ENCODE measurements around the gene PALLD. TPM values are rescaled to one million over a fixed set of nuclear protein-coding genes. Genes with fewer than 3 reads are reported as not detected.

Gene PALLD
- total RNA-seq, 1 experiment from 2014 or later: 18.3 TPM

DNA sequence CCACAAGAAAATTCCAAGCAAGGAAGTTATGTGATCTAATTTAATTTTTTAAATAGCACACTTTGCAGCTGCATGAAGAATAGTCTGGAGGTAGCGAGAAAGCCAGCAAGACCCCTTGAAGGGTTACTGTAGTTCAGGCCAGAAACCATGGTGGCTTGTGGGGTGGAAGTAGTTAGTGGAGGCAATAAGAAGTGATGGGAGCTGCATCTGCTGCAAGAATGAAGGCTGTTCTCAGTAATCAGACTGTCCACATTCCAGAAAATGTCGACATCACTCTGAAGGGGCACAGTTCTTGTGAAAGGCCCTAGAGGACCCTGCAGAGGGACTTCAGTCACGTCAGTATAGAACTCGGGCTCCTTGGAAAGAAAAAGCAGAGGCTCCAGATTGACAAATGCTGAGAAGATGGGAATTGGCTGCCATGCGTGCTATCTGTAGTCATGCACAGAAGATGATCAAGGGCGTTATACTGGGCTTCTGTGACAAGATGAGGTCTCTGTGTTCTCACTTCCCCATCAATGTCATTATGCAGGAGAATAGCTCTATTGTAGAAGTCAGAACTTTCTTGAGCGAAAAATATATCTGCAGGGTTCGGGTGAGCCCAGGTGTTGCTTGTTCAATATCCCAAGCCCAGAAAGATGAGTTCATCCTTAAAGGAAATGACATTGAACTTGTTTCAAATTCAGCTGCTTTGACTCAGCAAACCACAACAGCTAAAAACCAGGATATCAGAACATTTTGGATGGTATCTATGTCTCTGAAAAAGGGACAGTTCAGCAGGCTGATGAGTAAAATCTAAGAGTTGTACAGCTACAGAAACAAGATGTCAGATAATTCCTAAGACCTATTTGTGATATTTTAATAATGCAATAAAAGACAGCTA is 259.0 kb downstream of the PALLD start:
- Histone ChIP-seq H2BK120ac (ENCODE audit: low read depth, low read length, poor library complexity, severe bottlenecking) (no peak overlapping the region), H3K9me3 (ENCODE audit: control insufficient read depth, low read depth, low read length) (no peaks in the 10 kb centered on the region), H3K27me3 (ENCODE audit: insufficient read depth, low read length) (no peaks in the 10 kb centered on the region), H2BK12ac (ENCODE audit: insufficient read length, low read depth, low read length) (no peak overlapping the region), H3K79me1 (ENCODE audit: insufficient read depth, low read depth, low read length, poor library complexity, severe bottlenecking) (no peaks in the 10 kb centered on the region), H3K4ac (ENCODE audit: low read depth, low read length) (no peak overlapping the region), H2BK20ac (ENCODE audit: low read depth, low read length, poor library complexity, severe bottlenecking) (no peak overlapping the region), H2BK15ac (ENCODE audit: low read depth, low read length) (no peak overlapping the region), H4K5ac (ENCODE audit: insufficient read length, low read depth, low read length) (no peak overlapping the region), H3K4me2 (ENCODE audit: insufficient read depth, insufficient read length, low read length) (no peak overlapping the region), H3K9ac (ENCODE audit: extremely low read depth, insufficient read length, low read length) (no peak overlapping the region), H4K20me1 (ENCODE audit: control insufficient read depth, insufficient read depth, insufficient read length) (no peaks in the 10 kb centered on the region), H3K23me2 (ENCODE audit: insufficient read length, low read depth, low read length, poor library complexity, severe bottlenecking) (no peaks in the 10 kb centered on the region), H2BK5ac (ENCODE audit: insufficient read length, low read length) (no peak overlapping the region), H3K4me1 (ENCODE audit: insufficient read depth, low read length) (no peaks in the 10 kb centered on the region), H3K18ac (ENCODE audit: insufficient read length, low read depth, low read length) (no peak overlapping the region), H3K56ac (ENCODE audit: insufficient read length, low read depth, low read length) (no peak overlapping the region), H3K23ac (ENCODE audit: insufficient read length, low read depth, low read length) (no peak overlapping the region), H2AK5ac (ENCODE audit: insufficient read length, low read length) (no peak overlapping the region), H3T11ph (ENCODE audit: low read length) (no peak overlapping the region), H2AFZ (ENCODE audit: low read length) (no peak overlapping the region), H3K14ac (ENCODE audit: insufficient read depth, low read length) (no peak overlapping the region), H3K79me2 (ENCODE audit: insufficient read depth, low read length) (no peaks in the 10 kb centered on the region), H4K8ac (replicated peaks; ENCODE audit: insufficient read length, low read depth, low read length) (no peak overlapping the region), H3K27ac (ENCODE audit: insufficient read length, low read depth, low read length) (no peak overlapping the region), H4K91ac (ENCODE audit: insufficient read length, low read depth, low read length) (no peak overlapping the region)
- no CpG with 5 or more reads among the region's 8 CpGs for WGBS (ENCODE audit: extremely low coverage, insufficient read length, low lambda C conversion rate)
- H3K4me1 Mint-ChIP-seq: no peaks in the 10 kb centered on the region
- TF ChIP-seq, protein P1, sequence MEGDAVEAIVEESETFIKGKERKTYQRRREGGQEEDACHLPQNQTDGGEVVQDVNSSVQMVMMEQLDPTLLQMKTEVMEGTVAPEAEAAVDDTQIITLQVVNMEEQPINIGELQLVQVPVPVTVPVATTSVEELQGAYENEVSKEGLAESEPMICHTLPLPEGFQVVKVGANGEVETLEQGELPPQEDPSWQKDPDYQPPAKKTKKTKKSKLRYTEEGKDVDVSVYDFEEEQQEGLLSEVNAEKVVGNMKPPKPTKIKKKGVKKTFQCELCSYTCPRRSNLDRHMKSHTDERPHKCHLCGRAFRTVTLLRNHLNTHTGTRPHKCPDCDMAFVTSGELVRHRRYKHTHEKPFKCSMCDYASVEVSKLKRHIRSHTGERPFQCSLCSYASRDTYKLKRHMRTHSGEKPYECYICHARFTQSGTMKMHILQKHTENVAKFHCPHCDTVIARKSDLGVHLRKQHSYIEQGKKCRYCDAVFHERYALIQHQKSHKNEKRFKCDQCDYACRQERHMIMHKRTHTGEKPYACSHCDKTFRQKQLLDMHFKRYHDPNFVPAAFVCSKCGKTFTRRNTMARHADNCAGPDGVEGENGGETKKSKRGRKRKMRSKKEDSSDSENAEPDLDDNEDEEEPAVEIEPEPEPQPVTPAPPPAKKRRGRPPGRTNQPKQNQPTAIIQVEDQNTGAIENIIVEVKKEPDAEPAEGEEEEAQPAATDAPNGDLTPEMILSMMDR (conservative IDR thresholded peaks at IDR 0.05): no peak
- DNase-seq: no peak
- no peak overlapping the region; a peak in 1 of 7 replicates for H3K27ac Mint-ChIP-seq
- H3K9me3 Mint-ChIP-seq: no peaks in the 10 kb centered on the region; a peak in 1 of 5 replicates
- H3K36me3 Mint-ChIP-seq (ENCODE audit: insufficient read depth in 1 of 3, low read depth in 3 of 3): no peaks in the 10 kb centered on the region
- no peak overlapping the region for H3K4me3 Mint-ChIP-seq
- no peaks in the 10 kb centered on the region; the same call in 1 of the 2 replicates for H3K27me3 Mint-ChIP-seq (ENCODE audit: low read depth)

Measured in H9 (cell line).